HG02759 (cell line): Measurements from ENCODE around the gene TRIM24.
"Not testable (repeated sequence)": the region's sequence is repeated elsewhere in the genome, so short reads cannot be mapped to it uniquely, and the experiment has no call there.

ENCODE experiments used
- ATAC-seq: cut with Tn5 transposase; IDR thresholded peaks from one replicate; pipeline ENCODE4 v1.9.1; 2021; ENCODE audit warnings: mild to moderate bottlenecking, moderate library complexity; ENCODE audit not compliant: unreplicated experiment

TRIM24 gene

DNA sequence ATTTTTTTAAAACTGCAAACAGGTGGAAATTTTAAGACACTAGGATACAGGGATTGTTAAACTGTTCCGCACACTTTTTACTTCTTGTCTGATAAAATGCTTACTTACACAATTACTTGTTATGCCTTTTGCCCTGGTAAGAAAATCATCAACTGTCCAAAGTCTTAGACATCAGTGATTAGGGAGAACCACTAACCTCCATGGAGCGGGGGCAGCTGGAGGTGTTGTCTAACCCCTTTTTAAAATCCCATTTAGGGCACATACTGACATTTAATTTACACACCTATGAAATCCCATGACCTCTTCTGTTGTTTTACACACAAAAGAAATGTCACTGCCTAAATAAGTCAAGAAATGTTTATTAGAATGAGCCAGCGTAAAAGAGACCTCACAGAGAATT, 65.7 kb downstream of the TRIM24 start:
- no peak for ATAC-seq

- no peak for ATAC-seq
Measured at GRCh38 chr7:138527746-138528223, 67.7 kb downstream of the TRIM24 start.

DNA sequence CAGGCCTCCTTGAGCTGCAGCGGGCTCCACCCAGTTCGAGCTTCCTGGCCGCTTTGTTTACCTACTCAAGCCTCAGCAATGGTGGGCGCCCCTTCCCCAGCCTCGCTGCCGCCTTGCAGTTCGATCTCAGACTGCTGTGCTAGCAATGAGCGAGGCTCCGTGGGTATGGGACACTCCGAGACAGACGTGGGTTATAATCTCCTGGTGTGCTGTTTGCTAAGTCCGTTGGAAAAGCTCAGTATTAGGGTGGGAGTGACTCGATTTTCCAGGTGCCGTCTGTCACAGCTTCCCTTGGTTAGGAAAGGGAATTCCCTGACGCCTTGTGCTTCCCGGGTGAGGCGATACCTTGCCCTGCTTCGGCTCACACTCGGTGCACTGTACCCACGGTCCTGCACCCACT, 76.8 kb downstream of the TRIM24 start:
- not testable (repeated sequence) for ATAC-seq

GRCh38 chr7:138538518-138538917, 78.5 kb downstream of the TRIM24 start:
- ATAC-seq, result no peak

DNA sequence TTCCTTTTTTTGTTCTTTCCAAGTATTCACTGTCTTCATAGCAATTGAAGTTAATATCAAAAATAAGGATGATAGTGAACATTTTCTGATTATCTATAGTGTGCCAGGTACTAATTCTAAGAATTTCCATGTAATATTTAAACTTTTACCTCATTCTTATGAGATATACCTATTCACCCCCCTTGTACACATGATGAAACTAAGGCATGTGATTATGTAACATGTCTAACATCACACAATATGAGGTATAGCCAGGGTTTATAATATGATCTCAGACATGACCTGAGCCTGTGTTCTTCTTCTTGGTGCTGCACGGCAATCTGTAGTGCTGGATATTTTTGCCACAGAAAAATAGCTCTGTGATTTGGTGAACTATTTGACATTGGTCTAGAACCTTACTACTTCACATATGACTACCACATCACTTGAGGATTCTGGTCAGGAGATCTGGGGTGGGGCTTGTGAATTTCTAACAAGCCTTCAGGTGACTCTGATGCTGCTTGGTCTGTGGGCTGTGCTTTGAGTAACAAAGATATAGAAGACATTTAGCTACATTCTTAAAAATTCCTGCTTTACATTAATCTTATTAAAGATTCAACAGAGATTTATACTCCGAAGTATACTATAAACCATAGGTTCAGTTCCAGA, 79.1 kb downstream of the TRIM24 start:
- ATAC-seq, result no peak

- peak; percentile 98 for ATAC-seq
Measured at GRCh38 chr7:138542183-138542582, 82.1 kb downstream of the TRIM24 start.

GRCh38 chr7:138543739-138544138, 83.7 kb downstream of the TRIM24 start:
- ATAC-seq, result no peak

DNA sequence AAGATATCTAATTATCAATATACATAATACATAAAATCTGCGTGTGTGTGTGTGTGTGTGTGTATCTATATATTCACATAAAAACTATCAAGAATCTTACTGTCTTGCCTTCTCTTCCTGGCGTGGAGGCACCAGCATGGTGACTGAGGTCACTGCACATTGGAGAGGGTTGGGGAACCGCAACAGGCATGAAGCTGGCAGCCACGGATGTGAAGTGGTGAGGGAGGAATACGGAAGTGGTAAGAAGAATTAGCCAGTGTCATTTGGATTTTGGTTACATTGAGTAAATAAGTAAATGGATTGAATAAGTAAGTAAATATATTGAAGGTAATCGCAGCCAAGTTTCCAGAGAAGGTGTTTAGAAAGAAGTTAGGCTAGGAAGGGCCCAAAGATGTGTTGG, 85.1 kb downstream of the TRIM24 start:
- ATAC-seq, result no peak

DNA sequence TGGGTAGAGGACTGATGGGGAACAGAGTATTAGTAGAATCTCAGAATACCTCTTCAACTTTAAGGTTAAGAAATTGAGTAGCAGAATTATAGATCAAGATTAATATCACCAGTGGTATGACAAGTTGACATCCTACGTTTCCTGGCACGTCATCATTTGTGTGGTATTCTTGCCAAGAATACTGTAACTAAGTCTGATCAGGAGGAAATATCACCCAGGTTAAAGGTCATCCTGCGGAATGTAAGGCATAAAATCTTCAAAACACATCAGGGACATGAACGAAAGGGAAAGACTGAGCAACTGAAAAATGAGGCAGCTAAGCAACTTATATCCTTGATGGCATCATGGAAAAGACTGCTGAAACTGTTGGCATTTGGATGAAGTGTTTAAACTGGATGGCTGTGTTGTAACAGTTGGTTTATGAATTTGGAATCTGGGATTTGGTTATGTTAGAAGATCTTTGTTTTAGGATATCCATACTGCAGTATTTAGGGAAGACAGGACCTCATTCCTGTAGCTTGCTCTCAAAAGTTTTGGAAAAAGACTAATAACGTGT, 86.1 kb downstream of the TRIM24 start:
- no peak for ATAC-seq

GRCh38 chr7:138546829-138547228, 86.8 kb downstream of the TRIM24 start:
- no peak for ATAC-seq

- no peak for ATAC-seq
Measured at GRCh38 chr7:138549082-138549481, 89.0 kb downstream of the TRIM24 start.

DNA sequence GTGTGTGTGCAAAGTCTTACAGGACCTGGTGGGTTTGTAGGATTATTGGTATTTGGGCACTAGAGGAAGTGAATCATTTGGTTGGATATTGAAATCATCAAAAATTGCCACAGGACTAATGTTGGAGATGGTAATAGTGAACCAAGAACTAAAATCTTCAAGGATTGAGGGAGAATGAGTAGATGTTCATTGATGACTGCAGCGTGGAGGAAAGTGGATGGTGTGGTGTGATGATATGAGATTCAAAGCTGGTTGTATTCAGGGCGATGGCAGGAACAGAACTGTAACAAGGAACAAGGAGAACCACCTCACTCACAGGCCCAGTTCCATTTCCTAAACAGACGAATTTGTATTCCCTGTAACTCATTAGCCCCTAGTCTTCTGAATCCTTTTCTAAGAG, 90.3 kb downstream of the TRIM24 start:
- no peak for ATAC-seq

GRCh38 chr7:138551102-138551501, 91.0 kb downstream of the TRIM24 start:
- no peak for ATAC-seq

DNA sequence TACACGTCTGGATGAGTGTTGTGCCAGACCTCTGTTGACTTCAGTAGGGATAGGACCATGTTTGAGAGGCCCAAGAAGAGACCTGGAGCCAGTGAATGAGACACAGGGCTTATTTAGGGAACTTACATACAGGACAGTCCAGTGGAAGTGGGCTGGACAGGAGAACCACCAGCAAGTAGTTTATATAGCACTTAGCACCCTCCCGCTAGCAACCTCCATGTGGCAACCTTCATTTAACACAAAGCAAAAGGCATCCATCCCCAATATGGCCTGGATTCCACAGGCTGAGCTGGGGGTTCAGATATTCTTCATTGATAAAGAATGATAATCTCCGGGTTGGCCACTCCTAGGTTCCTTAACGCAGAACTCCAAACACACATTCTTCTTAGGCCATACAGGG, 93.7 kb downstream of the TRIM24 start:
- ATAC-seq, result no peak

DNA sequence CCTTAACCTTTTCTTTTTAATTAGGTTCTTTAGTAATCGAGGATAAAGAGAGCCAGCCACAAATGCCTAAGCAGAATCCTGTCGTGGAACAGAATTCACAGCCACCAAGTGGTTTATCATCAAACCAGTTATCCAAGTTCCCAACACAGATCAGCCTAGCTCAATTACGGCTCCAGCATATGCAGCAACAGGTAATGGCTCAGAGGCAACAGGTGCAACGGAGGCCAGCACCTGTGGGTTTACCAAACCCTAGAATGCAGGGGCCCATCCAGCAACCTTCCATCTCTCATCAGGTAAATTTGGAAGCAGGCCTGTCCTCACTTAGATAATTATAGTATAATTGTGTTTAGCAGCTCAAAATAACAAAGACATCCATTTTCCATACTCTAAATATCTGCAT, 94.6 kb downstream of the TRIM24 start:
- no peak for ATAC-seq

- no peak for ATAC-seq
Measured at GRCh38 chr7:138555684-138556083, 95.6 kb downstream of the TRIM24 start.

GRCh38 chr7:138556771-138557484, 96.9 kb downstream of the TRIM24 start:
- no peak for ATAC-seq

DNA sequence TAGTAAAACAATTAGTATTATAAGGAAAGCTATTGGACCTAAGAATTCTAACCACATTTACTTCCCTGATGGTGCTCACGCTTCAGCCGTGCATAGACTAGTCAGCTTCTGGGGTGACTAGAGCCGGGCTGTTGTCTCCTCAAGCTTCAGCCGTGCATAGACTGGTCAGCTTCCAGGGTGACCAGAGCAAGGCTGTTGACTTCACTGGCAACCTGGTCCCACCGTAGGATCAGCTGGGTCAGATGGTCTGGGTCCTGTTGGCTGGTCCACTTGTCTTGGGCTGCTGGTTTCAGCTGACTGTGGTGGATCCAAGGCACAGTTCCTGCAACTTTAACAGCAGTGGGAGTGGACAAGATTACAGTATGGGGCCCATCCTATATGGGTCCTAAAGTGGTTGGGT, 99.4 kb downstream of the TRIM24 start:
- ATAC-seq, result no peak

DNA sequence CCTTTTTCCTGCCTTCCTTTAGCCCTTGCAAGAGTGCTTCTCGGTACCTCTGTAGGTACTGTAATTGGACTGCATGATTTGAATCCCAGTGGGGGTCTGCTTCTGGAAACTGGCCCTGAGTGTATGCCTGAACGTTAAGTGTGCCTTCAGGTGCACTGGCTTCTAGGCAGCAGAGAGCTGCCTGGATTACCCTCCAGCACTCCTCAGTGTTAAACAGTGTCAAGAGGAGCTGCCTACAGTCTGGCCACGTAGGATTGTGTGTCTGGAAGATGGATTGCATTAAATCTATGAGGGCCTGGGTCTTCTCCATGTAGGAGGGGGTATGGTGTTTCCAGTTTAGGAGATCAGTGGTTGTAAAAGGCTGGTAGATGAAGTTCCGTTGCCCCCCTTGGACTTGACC, 103.7 kb downstream of the TRIM24 start:
- ATAC-seq, result no peak

DNA sequence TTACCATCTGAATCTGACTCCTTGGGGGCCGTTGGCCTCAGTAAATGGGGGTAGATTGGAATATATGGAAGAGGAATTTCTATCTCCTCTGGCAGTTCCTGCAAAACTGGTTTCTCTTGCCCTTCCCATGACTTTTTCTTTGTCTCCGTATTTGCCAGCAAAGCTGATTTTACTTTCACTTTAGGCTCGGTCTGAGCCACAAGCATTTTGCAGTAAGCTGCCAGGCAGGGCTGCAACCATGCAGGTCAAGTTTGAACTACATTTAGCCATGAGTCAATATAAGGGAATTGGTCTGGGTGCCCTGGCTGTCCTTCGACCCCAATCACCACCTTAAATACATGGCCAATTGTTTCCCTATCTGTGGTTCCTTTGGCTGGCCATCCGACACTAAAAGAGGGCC, 104.3 kb downstream of the TRIM24 start:
- ATAC-seq, result no peak

GRCh38 chr7:138565071-138565450, 105.0 kb downstream of the TRIM24 start:
- no peak for ATAC-seq

DNA sequence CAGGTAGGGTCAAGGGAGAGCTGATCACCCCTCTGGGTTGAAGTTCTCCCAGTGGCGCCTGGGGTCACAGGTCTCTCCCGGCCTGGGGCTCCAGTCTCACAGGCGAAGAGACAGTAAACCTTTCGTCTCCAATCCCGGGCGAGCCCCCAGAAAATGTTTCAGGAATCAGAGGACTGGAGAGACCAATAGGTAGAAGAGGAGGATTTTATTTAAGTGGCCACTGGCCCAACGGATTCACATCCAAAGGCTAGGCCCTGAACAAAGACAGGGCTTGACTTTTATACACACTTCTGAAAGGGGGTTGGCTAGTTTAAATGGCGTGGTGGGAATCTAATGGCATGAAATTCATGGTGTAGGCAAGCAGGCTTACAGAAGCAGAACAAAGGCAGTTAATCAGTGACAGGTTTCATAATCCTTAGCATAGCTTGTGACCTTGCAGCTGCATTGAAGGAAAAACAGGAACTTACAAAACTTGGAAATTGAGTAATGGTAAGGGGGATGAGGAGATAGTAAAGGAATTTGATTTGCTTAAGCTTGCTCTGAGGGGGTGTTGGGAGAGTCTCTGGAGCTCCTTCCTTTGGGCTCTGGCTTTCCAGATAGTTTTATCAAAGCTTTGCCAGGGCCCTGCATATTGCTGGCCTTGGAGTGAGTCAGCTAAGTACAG, 105.5 kb downstream of the TRIM24 start:
- no peak for ATAC-seq
